DND-41 (cell line): ENCODE results near the gene PRR5L.

ENCODE experiments used
- ATAC-seq: fragments of 200-7000 bp; cut with Tn5 transposase; 3 replicates; pipeline ENCODE4 v1.9.1; 2021; ENCODE audit warnings: low read depth; ENCODE audit not compliant: insufficient read depth
- DNase-seq: peaks from one replicate; pipeline ENCODE4 v3.0.0-alpha.2; 2020
- H2AFZ ChIP-seq: 2 replicates; pipeline ENCODE4 v1.6.0; 2012; ENCODE audit warnings: low read depth, low read length
- H3K27ac ChIP-seq: 2 replicates; pipeline ENCODE4 v1.5.1; 2012; ENCODE audit warnings: low read length, inconsistent platforms
- H3K27me3 ChIP-seq: fragments of 200-600 bp; sonication (generic); 2 replicates; pipeline ENCODE4 v1.6.0; 2012; ENCODE audit warnings: low read length, mild to moderate bottlenecking, inconsistent platforms; ENCODE audit not compliant: insufficient read depth, poor library complexity
- H3K36me3 ChIP-seq: 2 replicates; pipeline ENCODE4 v1.5.1; 2012; ENCODE audit warnings: low read length, inconsistent platforms; ENCODE audit not compliant: insufficient read depth
- H3K4me1 ChIP-seq: 2 replicates; pipeline ENCODE4 v1.5.1; 2012; ENCODE audit warnings: mild to moderate bottlenecking, low read length; ENCODE audit not compliant: insufficient read depth
- H3K4me2 ChIP-seq: 2 replicates; pipeline ENCODE4 v1.6.0; 2012; ENCODE audit warnings: mild to moderate bottlenecking, moderate library complexity, low read length, inconsistent platforms; ENCODE audit not compliant: insufficient read depth
- H3K4me3 ChIP-seq, 2 experiments: fragments of 200-600 bp in 1 of 2; shearing (Covaris generic) in 1 of 2; 2 replicates each; pipeline ENCODE4 v1.5.1; 2012 to 2016; ENCODE audit warnings: inconsistent platforms in 2 of 2, low read length in 2 of 2, mild to moderate bottlenecking in 2 of 2, low read depth in 1 of 2, moderate library complexity in 1 of 2
- H3K79me2 ChIP-seq: 2 replicates; pipeline ENCODE4 v1.6.0; 2012; ENCODE audit warnings: low read length, inconsistent platforms; ENCODE audit not compliant: insufficient read depth
- H3K9ac ChIP-seq: 2 replicates; pipeline ENCODE4 v1.6.0; 2012; ENCODE audit warnings: low read depth, mild to moderate bottlenecking, inconsistent platforms, low read length, moderate library complexity
- H3K9me3 ChIP-seq: 2 replicates; pipeline ENCODE4 v1.5.1; 2012; ENCODE audit warnings: low read length, moderate library complexity, mild to moderate bottlenecking, inconsistent platforms; ENCODE audit not compliant: insufficient read depth, severe bottlenecking
- H4K20me1 ChIP-seq: 2 replicates; pipeline ENCODE4 v1.6.0; 2012; ENCODE audit warnings: low read length; ENCODE audit not compliant: insufficient read depth
- EZH2 ChIP-seq: IDR thresholded peaks from 3 replicates; pipeline ENCODE4 v1.6.1; 2012; ENCODE audit warnings: borderline replicate concordance, low read depth, mild to moderate bottlenecking, moderate library complexity, low read length, inconsistent platforms; ENCODE audit not compliant: severe bottlenecking
- TF ChIP-seq, protein P1 (sequence below): IDR thresholded peaks from 2 replicates; pipeline ENCODE4 v1.5.1; 2012; ENCODE audit warnings: borderline replicate concordance, low read length, moderate library complexity, mild to moderate bottlenecking; ENCODE audit not compliant: poor library complexity, severe bottlenecking; ENCODE audit errors: extremely low read depth

PRR5L gene

DNA sequence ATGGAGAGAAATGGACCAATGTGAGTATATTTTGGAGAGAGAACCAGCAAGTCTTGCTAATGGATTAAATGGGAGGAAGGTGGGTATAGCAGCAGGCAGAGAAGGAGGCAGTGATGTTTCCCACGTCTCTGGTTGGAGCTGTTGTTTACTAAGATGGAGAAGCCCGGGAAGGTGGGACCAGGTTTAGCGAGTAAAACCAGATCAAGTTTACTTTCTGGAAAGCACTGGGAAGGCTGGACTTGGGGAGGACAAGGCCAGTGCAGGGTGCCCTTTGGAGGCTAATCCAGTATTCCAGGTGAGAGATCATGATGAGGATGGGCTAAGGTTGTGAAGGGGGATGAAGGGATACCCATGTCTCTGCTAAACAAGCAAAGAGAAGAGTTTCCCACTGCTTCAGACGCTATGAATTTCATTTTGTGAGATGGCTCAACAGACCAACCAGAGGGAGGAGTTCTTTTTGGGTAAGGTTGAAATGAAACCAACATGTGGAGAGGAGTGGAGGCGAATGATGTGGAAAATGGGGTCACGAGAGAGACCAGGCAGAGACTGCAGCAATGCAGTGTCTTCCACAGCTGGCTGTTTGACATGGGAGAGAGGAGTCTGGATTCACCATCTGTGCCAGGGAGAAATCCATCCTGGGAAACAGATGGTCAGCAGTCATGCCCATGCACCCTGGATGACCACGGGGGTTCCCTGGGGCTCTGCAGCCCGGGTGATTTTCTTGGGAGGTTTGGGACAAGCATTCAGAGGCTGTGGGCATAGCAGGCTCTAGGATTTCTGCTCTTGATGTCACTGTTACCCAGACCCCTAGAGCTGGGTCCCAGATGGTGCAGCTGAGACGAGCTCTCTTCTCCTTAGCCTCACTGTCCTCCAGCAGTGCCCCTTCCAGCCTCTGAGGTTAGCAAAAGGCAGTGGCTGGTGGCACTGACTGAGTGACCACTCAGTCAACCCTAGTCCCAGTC is 31.8 kb upstream of the PRR5L start:
- Histone ChIP-seq H3K27ac (no peak overlapping the region), H3K36me3 (no peaks in the 10 kb centered on the region), H3K4me1 (no peaks in the 10 kb centered on the region), H3K9me3 (no peaks in the 10 kb centered on the region), H3K9ac (no peak overlapping the region), H3K4me2 (no peak overlapping the region), H3K79me2 (no peaks in the 10 kb centered on the region), H2AFZ (no peak overlapping the region), H4K20me1 (no peaks in the 10 kb centered on the region), H3K27me3 (no peaks in the 10 kb centered on the region), H3K4me3 (no peak overlapping the region)
- DNase-seq (no peak), ATAC-seq (no peak)
- TF ChIP-seq, protein P1, sequence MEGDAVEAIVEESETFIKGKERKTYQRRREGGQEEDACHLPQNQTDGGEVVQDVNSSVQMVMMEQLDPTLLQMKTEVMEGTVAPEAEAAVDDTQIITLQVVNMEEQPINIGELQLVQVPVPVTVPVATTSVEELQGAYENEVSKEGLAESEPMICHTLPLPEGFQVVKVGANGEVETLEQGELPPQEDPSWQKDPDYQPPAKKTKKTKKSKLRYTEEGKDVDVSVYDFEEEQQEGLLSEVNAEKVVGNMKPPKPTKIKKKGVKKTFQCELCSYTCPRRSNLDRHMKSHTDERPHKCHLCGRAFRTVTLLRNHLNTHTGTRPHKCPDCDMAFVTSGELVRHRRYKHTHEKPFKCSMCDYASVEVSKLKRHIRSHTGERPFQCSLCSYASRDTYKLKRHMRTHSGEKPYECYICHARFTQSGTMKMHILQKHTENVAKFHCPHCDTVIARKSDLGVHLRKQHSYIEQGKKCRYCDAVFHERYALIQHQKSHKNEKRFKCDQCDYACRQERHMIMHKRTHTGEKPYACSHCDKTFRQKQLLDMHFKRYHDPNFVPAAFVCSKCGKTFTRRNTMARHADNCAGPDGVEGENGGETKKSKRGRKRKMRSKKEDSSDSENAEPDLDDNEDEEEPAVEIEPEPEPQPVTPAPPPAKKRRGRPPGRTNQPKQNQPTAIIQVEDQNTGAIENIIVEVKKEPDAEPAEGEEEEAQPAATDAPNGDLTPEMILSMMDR = no peak
- TF ChIP-seq EZH2 = no peak

DNA sequence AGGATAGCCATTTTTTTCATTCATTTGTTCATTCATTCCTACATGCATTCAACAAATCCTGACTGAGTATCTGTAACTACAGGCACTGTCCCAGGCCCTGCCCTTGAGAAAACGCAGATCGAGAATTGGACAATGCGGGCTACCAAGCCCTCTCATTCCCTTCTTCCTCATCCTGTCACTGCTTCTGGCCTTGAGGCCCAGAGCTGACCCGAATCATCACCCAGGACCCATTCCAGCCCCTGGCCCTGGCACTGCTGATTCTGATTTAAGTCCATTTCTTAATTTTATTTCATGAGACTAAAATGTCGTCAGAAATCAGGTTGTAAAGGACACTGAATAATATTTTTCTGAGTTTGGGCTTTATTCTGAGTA is 31.1 kb upstream of the PRR5L start:
- Histone ChIP-seq H3K4me3 (no peak overlapping the region), H3K79me2 (no peaks in the 10 kb centered on the region), H4K20me1 (no peaks in the 10 kb centered on the region), H3K36me3 (no peaks in the 10 kb centered on the region), H3K9ac (no peak overlapping the region), H3K4me2 (no peak overlapping the region), H3K4me1 (no peaks in the 10 kb centered on the region), H3K27me3 (no peaks in the 10 kb centered on the region), H3K27ac (no peak overlapping the region), H2AFZ (no peak overlapping the region), H3K9me3 (no peaks in the 10 kb centered on the region)
- TF ChIP-seq EZH2 = no peak
- TF ChIP-seq, protein P1 = no peak
- DNase-seq (no peak), ATAC-seq (no peak)

DNA sequence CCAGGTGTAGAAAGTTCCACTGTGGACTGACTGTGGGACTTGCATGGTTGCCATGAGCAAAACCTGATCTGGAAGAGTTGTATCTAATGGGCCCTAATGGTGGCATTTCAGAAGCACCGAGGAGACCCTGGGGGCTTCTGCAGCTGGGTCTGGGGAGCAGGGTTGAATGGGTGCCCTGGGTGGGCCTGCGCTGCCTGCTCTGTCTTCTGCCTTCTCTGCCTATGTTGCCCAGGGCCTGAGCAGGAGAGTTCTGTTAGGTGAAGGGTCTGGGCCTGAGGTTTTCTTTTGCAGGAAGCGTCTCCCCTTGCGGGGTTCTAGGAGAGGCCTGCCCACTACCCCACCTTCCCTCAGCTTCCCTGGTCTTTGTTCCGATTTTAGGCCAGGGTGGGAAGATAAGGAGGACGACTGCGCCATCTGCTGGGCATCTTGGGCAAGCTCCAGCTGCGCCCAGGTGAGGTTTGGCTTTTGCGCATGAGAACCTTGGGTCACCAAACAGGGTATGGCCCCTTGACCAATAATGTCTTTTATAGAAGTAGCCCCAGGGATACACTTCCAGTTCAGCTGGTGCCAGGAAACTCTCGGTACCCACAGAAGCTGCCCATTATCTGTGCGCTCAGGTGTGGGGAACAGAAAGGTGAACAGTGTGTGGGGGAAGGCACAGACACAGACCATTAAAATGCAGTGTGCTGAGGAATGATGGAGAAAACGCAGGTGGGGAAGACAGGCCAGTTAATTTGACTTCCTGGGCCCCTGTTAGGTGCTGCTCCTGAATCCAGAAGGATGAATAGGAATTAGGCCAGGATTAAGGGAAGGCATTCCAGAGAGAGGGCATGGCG is 30.1 kb upstream of the PRR5L start:
- Histone ChIP-seq H3K4me3 (no peak overlapping the region), H4K20me1 (no peaks in the 10 kb centered on the region), H3K9me3 (no peaks in the 10 kb centered on the region), H3K4me2 (no peak overlapping the region), H3K27ac (no peak overlapping the region), H3K9ac (no peak overlapping the region), H3K79me2 (no peaks in the 10 kb centered on the region), H3K4me1 (no peaks in the 10 kb centered on the region), H2AFZ (no peak overlapping the region), H3K36me3 (no peaks in the 10 kb centered on the region), H3K27me3 (no peaks in the 10 kb centered on the region)
- TF ChIP-seq, protein P1 = peak; percentile 93
- TF ChIP-seq EZH2 = no peak
- DNase-seq = peak; percentile 54
- peak; percentile 81 for ATAC-seq
